ENCODE data around the gene RIOK2.
"Not testable (repeated sequence)": the region's sequence is repeated elsewhere in the genome, so short reads cannot be mapped to it uniquely, and the experiment has no call there.

Gene RIOK2

GRCh38 chr5:97183100-97183929 lies at the start of gene RIOK2:
Gene RIOK2 (minus strand): TSS chr5:97183247. CDS start chr5:97183191, 56 bp downstream.
- DNase-seq, result peak; percentile 97
- in situ Hi-C loops (cut with MboI; ENCODE audit: low pct_unique_long_range_greater_than_20kb, low sequenced_read_pairs), result no loop called here

- peak; percentile 69 for DNase-seq
- in situ Hi-C loops (cut with MboI; ENCODE audit: low pct_unique_long_range_greater_than_20kb, low sequenced_read_pairs), result no loop called here
These were observed 48.1 kb upstream of the RIOK2 start for GRCh38 chr5:97231025-97231636.

- in situ Hi-C loops (cut with MboI; ENCODE audit: low pct_unique_long_range_greater_than_20kb, low sequenced_read_pairs), result no loop called here
- no peak for DNase-seq
These were observed 46.7 kb upstream of the RIOK2 start for GRCh38 chr5:97229688-97230285.

DNA sequence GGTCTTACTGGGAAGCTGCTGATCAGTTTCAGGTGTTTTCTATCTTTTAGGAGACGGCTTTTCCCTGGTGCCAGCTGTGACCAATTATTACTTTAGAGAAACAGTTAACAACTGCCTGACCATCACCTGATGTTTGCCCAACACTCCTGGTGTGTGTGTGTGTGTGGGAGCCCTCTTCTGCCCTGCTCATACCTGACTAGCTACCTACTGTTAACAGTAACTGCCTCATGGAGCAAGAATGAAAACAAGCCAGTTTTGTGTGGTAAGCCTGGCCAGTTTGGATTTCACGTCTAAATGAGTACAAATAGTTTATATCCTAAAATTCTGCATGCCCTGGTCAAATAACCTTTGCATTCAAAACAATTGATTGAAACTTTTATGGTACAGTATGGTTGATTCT lies 46.1 kb upstream of the RIOK2 start:
- in situ Hi-C loops (cut with MboI; ENCODE audit: low pct_unique_long_range_greater_than_20kb, low sequenced_read_pairs), result no loop called here

DNA sequence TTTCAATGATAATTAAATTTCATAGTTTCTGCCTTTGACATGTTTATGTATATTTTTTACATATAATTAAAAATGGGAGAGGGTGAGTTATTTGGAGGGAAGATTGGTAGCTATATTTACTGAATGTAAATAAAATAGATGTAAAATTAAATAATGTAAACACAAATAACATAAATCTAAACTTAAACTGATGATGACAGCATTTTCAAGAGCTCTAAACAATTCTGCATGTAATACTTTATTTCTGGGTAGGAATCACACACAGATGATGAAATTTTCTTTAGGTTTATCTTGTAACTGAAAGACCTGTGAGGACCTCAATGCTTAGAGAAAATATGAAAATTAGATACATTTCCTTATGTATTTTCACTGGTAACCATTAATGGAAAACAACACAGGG lies 42.2 kb upstream of the RIOK2 start:
- in situ Hi-C loops (cut with MboI; ENCODE audit: low pct_unique_long_range_greater_than_20kb, low sequenced_read_pairs), result no loop called here
- DNase-seq, result no peak

More for the DNA sequence above, 46.1 kb upstream of the RIOK2 start:
- DNase-seq, result no peak

GRCh38 chr5:97224112-97224750 lies 41.2 kb upstream of the RIOK2 start:
- in situ Hi-C loops (cut with MboI; ENCODE audit: low pct_unique_long_range_greater_than_20kb, low sequenced_read_pairs), result no loop called here
- DNase-seq, result no peak

- in situ Hi-C loops (cut with MboI; ENCODE audit: low pct_unique_long_range_greater_than_20kb, low sequenced_read_pairs), result no loop called here
- no peak for DNase-seq
These were observed 40.5 kb upstream of the RIOK2 start for GRCh38 chr5:97223596-97223995.

DNA sequence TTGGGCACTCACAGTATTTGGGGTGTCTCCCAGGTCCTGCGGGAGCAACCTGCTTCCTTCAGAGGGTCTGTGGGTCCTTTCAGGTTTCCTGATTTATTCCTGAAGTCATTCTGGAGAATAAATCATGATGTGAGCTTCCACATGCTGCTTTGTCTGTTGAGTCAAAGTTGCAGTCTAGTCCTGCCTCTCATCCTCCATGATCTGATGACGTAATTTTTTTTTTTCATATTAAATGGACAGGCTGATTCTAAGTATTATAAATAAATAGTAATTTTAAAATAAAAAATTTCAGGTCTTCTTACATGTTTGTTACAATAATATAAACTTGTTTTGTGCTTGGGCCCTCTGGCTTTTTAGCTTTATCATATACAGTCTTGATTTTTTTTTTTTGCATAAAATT lies 26.3 kb upstream of the RIOK2 start:
- in situ Hi-C loops (cut with MboI; ENCODE audit: low pct_unique_long_range_greater_than_20kb, low sequenced_read_pairs), result no loop called here
- DNase-seq, result no peak

DNA sequence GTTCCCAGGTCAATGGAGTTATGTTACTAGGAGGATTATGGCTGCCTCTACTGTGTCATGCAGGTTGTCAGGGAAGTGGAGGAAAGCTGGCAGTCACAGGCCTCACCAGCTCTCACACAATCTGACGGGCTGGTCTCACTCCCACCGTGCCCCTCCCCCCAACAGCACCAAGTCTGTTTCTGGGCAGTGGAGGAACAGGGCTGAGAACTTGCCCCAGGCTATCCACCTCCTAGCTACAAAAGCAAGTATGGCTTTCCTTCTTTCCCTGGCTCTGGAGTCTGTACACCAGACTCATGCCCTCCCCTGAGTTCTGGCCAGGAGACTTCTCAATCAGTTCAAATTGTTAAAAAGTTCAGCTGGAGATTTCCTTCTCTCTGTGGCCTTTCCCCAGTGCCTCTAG lies 25.7 kb upstream of the RIOK2 start:
- in situ Hi-C loops (cut with MboI; ENCODE audit: low pct_unique_long_range_greater_than_20kb, low sequenced_read_pairs), result no loop called here
- no peak for DNase-seq

DNA sequence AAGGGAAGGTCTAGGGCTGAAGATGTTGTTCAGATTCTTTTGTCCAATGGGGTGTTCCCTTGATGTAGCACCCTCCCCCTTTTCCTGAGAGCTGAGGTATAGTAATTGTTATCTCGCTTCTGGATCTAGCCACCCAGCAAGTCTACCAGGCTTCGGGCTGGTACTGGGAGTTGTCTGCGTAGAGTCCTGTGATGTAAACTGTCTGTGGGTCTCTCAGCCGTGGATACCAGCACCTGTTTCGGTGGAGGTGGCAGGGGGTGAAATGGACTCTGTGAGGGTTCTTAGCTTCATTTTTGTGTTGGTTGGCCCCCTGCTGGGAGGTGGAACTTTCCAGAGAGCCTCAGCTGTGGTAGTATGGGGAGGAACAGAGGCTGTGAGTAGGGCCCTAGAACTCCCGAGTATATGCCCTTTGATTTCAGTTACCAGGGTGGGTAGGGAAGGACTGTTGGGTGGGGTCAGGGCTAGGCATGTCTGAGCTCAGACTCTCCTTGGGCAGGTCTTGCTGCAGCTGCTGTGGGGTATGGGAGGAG lies 25.2 kb upstream of the RIOK2 start:
- DNase-seq, result no peak
- in situ Hi-C loops (cut with MboI; ENCODE audit: low pct_unique_long_range_greater_than_20kb, low sequenced_read_pairs), result no loop called here

GRCh38 chr5:97194366-97194765 lies 11.3 kb upstream of the RIOK2 start:
- peak; percentile 19 for DNase-seq
- in situ Hi-C loops (cut with MboI; ENCODE audit: low pct_unique_long_range_greater_than_20kb, low sequenced_read_pairs), result no loop called here

- in situ Hi-C loops (cut with MboI; ENCODE audit: low pct_unique_long_range_greater_than_20kb, low sequenced_read_pairs), result no loop called here
- DNase-seq, result no peak
These were observed 10.3 kb upstream of the RIOK2 start for GRCh38 chr5:97193355-97193688.

- no peak for DNase-seq
- in situ Hi-C loops (cut with MboI; ENCODE audit: low pct_unique_long_range_greater_than_20kb, low sequenced_read_pairs), result no loop called here
These were observed 9.7 kb upstream of the RIOK2 start for GRCh38 chr5:97192580-97193354.

- no peak for DNase-seq
- in situ Hi-C loops (cut with MboI; ENCODE audit: low pct_unique_long_range_greater_than_20kb, low sequenced_read_pairs), result no loop called here
These were observed 8.8 kb upstream of the RIOK2 start for GRCh38 chr5:97191893-97192292.

- in situ Hi-C loops (cut with MboI; ENCODE audit: low pct_unique_long_range_greater_than_20kb, low sequenced_read_pairs); DNase-seq: not testable (repeated sequence)
These were observed 6.5 kb upstream of the RIOK2 start for GRCh38 chr5:97189523-97189922.

GRCh38 chr5:97183930-97184213 lies 825 bp upstream of the RIOK2 start:
- no peak for DNase-seq
- in situ Hi-C loops (cut with MboI; ENCODE audit: low pct_unique_long_range_greater_than_20kb, low sequenced_read_pairs), result no loop called here

- DNase-seq, result no peak
- in situ Hi-C loops (cut with MboI; ENCODE audit: low pct_unique_long_range_greater_than_20kb, low sequenced_read_pairs), result no loop called here
These were observed 412 bp downstream of the RIOK2 start for GRCh38 chr5:97182571-97183099.

DNA sequence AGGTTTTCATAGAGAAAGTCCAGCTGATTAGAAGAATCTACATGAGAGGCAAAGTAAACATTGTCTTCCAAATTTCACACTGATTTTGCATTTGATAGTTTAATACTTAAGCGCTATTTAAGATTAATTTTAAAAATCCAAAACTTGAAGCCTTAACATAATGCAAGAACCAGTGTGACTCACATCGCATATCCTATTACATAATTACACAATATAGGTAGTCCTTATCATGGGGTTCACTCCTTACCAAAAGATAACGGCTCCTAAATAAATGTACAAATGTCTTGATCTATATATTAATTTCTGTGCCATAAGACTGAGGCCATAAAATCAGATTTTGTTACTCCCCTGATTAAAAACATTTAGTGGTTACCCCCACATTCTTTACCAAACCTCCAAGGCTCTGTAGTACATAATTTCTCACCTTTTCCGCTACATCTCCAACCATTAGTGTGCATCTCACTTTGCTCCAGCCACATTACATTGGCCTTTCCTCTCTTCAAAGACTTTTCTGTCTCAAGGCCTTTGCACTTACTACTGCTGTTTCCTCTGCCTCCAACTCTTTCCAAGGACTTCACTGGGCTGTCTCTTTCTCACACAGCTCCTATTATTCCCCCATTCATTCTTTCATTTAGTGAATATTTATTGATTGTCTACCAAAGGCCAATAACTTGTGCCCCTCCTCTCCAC lies 1.0 kb downstream of the RIOK2 start:
- no peak for DNase-seq
- in situ Hi-C loops (cut with MboI; ENCODE audit: low pct_unique_long_range_greater_than_20kb, low sequenced_read_pairs), result no loop called here

Measured in KBM-7 (cell line).